EH (cell line): ENCODE measurements around the gene ALKBH8.
"Not testable (repeated sequence)": the region's sequence is repeated elsewhere in the genome, so short reads cannot be mapped to it uniquely, and the experiment has no call there.

Experiments
- DNase-seq: peaks from one replicate; pipeline ENCODE4 v3.0.0-alpha.2; 2015; ENCODE audit warnings: low read depth

The ALKBH8 gene

GRCh38 chr11:107505647-107506225 lies 59.8 kb downstream of the ALKBH8 start:
- no peak for DNase-seq

- no peak for DNase-seq
These were observed 60.6 kb downstream of the ALKBH8 start for GRCh38 chr11:107504981-107505380.

- no peak for DNase-seq
These were observed 63.8 kb downstream of the ALKBH8 start for GRCh38 chr11:107501713-107502112.

- DNase-seq: not testable (repeated sequence)
These were observed 68.2 kb downstream of the ALKBH8 start for GRCh38 chr11:107497371-107497770.

- peak; percentile 53 for DNase-seq
These were observed 69.5 kb downstream of the ALKBH8 start for GRCh38 chr11:107496011-107496410.

- no peak for DNase-seq
These were observed 71.5 kb downstream of the ALKBH8 start for GRCh38 chr11:107494055-107494454.

GRCh38 chr11:107493117-107493516 lies 72.4 kb downstream of the ALKBH8 start:
- DNase-seq: peak; percentile 36

GRCh38 chr11:107490836-107491235 lies 74.7 kb downstream of the ALKBH8 start:
- no peak for DNase-seq

GRCh38 chr11:107482234-107482633 lies 83.3 kb downstream of the ALKBH8 start:
- no peak for DNase-seq

GRCh38 chr11:107478922-107479321 lies 86.6 kb downstream of the ALKBH8 start:
- DNase-seq: no peak

- no peak for DNase-seq
These were observed 87.7 kb downstream of the ALKBH8 start for GRCh38 chr11:107477820-107478219.

GRCh38 chr11:107473792-107474191 lies 91.7 kb downstream of the ALKBH8 start:
- no peak for DNase-seq

GRCh38 chr11:107472966-107473365 lies 92.6 kb downstream of the ALKBH8 start:
- DNase-seq: no peak

- peak; percentile 19 for DNase-seq
These were observed 96.9 kb downstream of the ALKBH8 start for GRCh38 chr11:107468596-107468995.

GRCh38 chr11:107467696-107468095 lies 97.8 kb downstream of the ALKBH8 start:
- no peak for DNase-seq

- not testable (repeated sequence) for DNase-seq
These were observed 99.2 kb downstream of the ALKBH8 start for GRCh38 chr11:107466275-107466866.

GRCh38 chr11:107457558-107458271 lies 107.8 kb downstream of the ALKBH8 start, which contains the start of gene CWF19L2:
Gene CWF19L2, minus strand, starts transcription at chr11:107457825. Its CDS starts 9 bp downstream, at chr11:107457816.
- DNase-seq: peak; percentile 95

GRCh38 chr11:107457205-107457557 lies 108.4 kb downstream of the ALKBH8 start:
- DNase-seq: no peak

- no peak for DNase-seq
These were observed 111.8 kb downstream of the ALKBH8 start for GRCh38 chr11:107453594-107454286.
